ENCODE results near the gene DAP.
"Not testable (repeated sequence)": the region's sequence is repeated elsewhere in the genome, so short reads cannot be mapped to it uniquely, and the experiment has no call there.

Gene DAP

DNA sequence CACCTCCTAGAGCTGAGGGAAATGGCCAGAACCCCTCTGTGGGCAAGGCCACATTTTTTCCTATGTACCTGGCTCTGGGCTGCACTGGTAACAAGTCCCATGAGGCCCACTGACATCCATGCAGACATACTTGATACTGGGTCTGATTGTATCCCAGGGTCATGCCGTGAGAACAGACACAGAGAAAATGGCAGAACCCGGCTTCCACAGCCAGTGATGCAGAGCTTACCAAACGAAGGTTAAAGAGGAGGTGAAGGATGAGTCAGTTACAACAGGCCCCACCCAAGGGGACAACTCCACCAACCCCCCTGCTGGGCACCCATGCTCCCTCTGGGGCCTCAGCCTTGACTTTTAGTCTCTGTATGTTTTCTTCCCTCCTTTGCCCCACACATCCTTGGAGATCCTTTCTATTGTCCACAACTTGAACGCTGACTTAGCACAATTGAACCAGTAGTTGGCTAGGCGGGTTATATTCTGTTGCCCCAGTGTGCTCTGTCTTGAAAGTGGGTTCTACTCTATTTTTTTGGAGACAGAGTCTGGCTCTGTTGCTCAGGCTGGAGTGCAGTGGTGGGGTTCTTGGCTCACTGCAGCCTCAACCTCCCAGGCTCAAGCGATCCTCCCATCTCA is 93.5 kb downstream of the DAP start:
- DNase-seq, result no peak

DNA sequence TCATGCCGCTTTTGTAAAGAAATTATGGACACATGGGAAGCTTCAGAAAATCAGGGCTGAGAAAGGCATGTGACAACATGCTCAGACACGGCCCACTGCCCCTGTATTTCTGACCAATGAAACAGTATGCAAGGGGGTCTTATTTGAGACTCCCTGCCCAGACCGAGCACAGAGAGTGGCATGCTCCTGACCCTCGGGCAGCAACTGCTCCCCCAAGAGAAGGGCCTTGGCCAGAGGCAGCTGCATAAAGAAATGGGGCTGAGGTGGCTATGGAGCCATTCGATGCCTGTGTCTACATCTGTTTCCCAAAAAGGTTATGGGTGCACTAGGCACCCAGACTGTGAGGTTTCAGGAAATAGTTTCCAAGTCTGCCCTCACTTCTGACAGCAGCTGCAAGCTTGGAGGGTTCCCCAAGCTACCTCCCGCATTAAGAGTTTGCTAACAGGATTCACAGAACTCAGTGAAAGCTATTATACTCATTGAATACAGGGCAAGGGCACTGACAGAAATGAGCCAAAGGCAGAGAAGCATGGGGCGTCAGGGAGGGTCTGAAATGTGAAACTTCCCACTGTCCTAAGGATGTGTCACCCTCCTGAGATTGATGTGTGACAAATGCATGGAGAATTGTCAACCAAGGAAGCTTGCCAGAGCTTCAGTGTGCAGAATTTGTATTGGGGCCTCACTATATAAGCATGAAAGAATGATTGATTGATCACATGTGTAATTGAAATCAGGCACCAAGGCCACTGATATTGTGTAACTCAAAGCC is 94.3 kb downstream of the DAP start:
- no peak for DNase-seq

DNA sequence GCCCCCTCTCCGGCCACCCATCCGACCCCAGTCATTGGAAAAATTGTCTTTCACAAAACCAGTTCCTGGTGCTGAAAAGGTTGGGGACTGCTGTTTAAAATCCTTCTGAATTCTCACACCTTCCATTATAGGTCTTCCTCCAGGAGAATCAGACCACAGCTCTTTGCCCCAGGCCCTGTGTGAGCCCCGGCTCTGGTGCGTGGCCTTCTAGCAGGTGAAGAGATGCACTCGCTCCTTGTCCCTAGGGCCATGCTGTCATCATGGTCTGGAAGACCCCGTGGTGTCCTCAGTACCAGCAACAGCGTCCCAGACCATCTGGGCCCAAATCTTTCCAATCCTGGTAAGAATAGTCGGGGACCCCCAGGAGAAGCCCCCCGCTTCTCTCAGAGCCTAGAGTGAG is 95.2 kb downstream of the DAP start:
- no peak for DNase-seq

DNA sequence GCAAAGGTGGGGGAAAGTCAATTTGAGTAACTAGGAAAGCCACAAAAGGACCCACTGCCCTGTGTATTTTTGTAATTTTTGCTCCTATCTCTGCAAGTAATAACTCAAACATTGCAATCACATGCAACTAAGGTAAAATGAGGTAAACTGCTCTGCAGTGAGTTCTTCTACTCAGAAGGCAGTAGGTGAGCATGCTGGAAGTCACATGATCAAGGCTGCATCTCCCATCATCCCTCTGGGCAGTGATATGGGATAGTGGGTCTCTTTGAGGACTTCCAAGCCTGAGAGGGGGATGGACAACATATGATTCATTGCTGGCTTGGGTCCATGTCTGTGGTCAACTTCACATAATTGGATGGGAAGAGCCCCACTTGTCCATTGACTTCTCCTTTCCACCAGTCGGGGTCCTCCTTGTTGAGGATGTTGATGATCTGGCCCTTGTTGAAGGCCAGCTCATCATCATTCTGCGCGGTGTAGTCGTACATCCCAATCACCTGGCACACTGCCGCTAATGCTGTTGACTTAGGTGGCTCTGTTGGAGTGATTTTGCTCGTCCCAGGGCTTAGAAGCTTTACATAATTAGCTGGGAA is 96.8 kb downstream of the DAP start:
- DNase-seq, result not testable (repeated sequence)

DNA sequence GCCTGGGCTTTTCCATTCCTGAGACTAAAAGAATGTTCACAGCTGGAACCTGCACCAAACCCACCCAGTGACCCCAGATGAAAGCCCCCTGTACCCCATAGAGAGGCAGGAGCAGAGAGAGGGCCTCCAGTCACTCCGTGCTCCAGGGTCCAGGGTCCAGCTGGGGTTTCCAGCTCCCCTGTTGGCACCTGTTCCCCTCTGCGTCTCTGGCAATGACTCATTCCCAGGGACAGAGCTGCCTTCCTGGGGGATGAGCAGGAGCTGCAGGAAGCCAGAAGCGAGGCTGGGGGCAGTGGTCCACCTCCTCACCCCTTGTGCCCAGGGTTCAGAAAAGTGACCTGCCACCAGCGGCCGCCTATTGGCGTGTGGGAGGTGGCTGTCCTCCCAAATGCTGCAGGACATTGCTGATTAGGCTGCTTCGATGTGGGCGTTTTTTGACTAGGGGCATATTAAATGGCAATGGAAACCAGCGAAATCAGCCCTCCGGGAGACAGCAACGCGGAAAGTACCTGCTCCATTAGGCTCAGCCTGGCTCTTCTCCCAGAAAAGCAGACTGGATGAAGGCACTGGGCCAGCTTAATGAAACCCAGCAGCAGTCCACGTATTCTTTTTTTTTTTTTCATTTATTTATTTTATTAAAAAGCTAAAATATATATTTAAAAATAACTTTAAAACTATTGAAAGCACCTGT is 97.4 kb downstream of the DAP start:
- DNase-seq, result no peak

DNA sequence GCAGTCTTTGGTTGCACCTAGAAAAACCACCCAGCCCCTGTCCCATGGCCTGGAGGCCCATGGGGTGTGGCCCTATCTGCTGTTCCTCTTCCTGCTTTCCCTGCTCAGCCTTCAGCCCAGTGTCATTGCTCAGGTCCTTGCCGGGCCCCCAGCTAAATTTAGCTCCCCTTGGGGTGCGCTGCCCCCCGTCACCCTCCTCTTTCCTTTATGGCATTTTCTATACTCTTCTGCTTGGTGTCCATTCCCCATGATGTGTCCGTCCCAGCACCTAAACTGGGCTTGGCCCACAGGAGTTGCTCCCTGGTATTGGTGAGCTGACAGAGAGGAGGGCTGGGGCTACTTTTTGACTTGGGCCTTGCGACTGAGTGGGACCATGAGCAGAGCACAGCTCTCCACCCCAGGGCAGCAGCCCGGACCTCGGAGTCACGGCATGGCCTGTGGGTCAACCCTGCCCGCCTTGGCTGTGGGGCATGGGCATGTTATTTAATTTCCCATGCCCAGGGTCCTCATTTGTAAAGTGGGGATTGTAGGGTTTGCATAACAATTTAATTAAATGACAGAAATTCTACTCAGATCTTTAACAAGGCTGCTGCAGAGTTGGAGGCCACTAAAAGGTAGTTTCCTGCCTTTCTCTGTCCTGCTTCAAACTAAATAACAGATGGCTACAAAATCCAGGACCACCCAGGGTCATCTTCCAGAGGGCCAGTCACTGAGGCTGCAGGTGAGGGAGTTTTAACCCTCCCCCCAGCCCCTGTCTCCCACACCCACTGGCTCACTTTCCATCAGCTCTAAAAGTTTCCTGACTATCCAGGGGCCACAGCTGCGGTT is 98.2 kb downstream of the DAP start:
- DNase-seq, result no peak

DNA sequence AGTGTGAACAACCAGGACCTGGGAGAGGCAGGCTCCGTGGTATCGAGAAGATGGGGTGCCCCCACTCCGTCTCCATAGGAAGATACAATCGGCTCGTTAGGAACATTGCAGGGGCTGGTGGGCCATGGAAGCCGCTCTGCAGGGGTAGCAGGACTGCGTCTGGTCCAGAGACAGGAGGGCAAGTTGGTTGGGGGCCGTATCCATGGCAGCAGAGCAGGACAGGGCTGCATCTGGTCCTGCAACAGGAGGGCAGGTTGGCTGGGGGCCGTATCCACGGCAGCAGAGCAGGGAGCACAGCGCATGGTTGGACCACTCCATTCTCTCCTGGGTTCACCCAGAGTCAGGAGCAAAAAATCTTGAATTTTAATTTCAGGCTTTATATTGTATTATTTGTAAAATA is 99.0 kb downstream of the DAP start:
- DNase-seq, result no peak

DNA sequence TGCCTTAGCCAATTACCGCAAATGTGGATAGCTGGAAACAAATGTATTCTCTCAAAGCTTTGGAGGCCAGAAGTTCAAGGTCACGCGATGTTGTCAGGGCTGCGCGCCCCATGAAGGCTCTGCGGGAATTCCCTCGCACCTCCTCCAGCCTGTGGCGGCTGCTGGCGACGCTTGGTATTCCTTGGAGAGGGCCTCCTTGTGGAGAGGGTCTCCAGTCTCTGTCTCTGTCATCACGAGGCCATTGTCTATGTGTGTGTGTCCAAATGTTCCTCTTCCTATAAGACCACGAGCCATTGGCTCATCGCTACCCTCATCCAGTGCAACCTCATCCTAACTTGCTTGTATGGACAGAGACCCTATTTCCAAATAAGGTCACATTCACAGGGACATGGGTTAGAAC is 99.6 kb downstream of the DAP start:
- DNase-seq, result no peak

DNA sequence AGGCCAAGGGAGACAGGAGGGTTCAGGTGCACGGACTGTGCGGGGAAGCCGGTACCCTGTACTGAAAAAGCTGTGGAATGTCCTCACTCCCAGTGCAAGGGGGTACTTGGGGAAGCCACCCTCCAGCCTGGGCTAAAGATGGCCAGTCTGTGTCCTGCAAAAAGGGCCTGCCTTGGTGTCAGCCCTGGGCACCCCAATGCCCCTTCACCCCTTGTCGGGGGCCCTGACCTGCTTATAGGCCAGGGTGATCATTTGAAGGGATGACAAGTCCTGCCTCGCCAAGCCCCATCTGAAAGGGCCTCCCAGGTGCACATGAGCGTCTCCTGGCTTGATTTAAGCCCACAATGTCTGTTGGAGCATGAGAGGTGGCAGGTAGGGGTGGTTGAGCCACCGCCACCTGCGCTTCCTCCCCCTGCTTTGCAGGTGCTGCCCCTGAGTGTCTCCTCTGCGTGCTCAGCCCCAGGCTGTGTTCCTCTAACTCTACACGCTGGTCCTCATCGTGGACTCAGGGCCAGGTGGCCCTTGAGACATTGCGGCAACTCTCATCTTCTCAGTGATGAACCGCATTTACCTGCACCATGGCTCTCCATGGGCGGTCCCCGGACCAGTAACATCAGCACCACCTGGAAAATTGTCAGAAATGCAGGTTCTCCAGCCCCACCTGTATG is 100.2 kb downstream of the DAP start:
- DNase-seq, result no peak

DNA sequence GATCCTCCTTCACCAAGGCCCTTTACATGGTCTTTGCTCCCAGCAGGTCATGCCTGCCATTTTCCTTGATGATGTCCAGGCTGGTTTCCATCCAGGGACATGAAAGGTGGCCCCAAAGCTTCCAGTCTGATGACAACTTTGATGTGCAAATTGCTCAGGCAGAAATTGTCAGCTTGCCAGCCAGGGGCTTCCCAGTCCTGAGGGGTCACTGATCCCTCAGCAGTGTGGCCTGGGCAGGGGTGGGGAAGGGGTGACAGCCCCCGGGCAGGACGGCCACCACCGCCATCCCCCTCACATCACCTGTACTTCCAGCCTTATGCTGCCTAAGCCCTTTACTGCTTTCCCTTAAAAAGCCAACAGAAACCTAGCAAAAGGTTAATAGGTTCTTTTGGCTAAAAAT is 100.9 kb downstream of the DAP start:
- DNase-seq, result no peak

DNA sequence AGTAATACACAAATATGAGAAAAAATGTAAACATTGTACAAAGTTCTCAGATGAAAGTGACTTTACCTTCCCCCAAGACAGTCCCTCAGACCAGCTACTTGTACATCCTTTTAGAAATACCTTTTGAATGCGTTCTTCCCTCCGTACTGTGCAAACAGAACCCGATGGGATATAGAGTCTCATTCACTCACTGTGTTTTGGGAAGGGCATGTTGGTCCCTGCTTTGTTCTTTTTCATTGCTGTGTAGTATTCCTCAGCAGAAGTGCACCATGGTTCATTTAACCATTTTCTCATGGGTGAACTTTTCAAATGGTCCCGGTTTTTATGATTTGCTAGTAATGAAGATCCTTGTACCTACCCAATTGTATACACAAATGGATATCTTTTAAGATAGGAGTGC is 102.8 kb downstream of the DAP start:
- no peak for DNase-seq

DNA sequence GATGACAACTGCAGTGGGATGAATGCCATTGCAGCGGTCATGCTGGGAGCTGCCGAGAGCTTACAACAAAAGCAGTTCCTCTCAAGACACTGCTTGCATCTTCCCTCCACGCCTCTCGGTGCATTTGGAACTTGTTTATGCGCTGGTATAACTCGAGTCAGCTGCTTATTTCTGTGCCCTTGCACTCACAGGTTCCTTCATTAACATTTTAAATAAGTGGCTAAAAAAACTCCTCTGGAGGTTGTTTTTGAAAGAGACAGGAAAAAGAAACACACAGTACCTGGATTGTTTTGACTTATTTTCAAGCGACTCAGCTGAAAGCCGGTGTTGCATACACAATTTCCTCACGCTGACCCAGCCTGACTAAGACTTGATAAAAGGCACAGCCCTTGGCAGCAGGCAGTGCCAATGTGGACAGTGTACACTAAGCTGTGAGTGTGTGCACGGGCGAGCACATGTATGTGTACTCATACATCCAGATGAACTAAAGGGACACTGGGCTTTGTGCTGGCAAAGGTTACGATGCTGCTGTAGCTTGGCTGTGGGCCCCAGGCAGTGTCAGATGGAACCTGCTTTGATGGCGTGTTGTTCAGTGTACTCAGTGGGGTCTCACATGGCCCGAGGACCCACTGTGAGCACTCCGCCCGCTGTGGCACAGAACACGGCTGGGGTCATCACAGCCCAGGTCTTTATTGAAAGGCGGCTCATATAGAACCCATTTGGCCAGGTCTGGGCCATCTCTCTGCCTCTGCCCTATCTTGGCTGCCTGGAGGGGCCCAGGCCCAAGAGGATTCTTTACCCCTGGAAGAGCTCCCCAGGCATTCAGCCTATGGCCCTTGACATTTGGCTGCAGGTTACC is 104.8 kb downstream of the DAP start:
- no peak for DNase-seq

DNA sequence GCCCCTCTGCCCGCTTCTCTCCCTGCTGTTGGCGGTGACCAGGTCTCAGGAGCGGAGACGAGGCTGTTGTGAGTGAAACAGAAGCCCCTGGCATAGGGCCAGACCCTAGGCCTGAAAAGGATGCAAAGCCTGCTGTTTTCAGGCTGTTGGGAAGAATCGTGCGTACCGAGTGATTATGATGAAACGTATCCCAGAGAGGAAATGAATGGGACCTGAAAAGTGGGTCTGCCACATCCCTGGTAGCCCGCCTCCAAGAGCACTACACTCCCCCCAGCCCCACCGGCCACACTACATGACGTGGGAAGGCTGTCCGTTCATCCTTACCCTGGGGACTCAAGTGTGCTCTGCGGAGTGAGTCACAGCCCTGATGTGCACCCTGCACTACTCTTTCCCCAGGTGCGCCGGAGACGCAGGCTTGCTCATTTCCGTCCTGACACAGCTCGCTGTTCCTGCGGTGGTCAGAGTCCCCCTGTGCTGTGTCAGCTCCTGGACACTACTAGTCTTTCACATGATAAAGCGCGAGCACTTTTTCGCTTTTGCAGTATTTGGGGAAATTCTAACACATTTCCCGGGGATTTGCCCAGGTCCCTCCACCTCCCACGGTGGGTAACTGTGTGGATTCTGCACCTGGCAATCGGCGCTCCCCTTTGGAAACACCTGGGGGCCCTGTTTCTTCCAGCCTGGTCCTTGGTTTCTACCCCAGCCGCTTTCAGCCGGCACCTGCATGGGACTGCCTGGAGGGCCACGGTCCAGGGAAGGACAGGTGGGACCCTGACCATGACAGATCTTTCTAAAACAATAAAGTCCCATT is 105.7 kb downstream of the DAP start:
- no peak for DNase-seq

DNA sequence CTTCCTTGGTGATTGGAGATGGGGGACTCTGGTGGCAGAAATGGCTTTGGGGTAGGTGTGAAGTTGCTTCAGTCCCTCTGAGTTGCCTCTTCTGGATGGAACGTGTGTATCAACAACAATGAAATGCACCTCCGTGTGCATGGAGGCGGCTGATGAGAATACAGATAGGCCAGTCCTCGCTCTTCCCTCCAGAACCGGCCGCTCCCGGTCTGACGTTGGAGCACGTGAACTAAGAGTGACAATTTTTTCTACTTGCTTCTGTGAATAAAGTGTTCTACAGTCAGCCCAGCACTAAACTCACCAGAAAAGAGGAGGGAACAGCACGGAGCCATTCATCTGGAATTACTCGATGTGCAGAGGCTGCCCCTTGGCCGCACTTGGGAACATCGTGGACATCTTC is 106.5 kb downstream of the DAP start:
- DNase-seq, result no peak

DNA sequence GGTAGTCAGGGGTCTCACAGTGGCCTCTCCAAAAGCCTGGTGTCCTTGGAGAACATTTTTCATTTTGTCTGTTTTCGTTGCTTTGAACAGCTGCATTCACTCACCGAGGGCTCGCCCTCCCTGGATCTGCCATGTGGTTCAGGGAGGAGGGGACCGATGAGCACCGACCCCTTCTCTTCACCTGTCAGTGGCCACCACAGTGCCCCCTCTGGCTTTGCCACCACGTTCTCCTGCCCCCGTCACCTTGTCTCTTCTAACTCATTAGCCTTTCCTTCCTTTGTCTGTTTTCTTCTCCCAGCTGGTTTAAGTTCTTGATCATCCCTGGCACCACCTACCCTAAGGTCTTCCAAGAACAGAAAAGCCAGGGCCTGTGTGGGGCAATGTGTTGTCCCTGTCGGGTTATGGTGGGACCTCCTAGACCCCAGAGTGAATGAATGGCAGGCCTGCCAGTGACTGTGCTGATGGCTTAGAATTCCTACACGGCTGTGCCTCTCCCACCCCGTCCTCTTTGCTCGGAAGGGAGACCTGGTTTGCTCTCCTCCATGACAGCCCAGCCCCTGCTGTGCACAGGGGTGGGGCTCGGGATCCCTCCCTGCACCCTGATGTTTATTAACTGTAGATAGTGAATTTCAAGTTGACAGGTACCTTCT is 107.2 kb downstream of the DAP start:
- no peak for DNase-seq

DNA sequence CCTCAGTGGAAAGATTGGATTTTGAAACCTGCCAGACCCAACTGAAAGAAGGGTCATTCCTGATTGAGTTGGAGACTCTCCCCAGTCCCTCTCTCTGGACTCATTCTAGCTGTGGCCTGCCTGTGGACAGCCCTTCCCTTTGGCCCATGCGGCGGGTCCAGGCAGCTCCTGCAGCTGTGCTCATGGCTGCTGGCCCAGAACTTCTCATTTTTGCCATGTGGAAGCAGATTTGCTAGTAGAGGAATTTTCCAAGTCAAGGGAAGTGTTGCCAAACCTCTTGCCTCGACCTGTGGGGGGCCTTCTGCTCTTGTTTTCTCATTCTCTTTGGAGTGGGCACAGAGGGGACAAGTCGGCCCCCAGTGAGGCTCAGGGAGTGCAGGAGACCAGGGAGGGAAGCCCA is 108.0 kb downstream of the DAP start:
- no peak for DNase-seq

DNA sequence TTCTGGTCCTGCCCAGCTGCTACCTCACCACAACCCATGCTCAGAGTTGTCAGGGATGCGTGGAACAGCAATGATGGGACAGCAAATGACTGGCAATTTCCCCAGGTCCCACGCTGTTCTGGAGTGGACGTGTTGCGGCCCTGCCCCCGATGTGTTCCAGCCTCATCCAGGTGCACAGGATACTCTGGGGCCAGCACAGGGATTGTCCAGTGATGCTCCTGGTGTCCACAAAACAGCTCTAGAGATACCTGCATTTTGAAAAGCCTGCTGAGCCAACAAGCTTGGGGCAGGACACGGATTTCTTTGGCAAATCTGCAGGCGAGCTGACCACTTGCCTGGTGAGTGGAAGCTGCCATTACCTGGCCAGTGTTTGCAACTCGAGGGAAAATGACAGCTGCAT is 108.4 kb downstream of the DAP start:
- DNase-seq, result no peak

DNA sequence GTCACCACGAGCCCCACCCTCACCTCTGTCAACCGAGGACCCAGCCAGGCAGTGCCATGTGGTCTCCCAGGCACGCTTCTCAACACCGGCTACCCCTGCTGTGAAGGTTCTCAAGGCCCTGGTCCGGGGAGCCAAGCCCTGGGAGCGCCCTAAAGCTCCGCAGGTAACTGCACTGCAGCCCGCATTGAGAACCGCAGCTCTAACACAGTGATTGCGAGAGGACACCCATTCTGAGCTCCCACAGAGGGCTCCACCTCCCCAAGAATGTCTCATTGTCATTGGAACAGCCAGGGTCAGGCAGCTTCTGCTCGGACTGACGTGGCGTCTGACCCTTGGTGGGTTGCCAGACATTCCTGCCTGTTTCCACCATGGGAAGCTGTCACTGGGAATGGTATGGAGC is 108.9 kb downstream of the DAP start:
- DNase-seq, result no peak

DNA sequence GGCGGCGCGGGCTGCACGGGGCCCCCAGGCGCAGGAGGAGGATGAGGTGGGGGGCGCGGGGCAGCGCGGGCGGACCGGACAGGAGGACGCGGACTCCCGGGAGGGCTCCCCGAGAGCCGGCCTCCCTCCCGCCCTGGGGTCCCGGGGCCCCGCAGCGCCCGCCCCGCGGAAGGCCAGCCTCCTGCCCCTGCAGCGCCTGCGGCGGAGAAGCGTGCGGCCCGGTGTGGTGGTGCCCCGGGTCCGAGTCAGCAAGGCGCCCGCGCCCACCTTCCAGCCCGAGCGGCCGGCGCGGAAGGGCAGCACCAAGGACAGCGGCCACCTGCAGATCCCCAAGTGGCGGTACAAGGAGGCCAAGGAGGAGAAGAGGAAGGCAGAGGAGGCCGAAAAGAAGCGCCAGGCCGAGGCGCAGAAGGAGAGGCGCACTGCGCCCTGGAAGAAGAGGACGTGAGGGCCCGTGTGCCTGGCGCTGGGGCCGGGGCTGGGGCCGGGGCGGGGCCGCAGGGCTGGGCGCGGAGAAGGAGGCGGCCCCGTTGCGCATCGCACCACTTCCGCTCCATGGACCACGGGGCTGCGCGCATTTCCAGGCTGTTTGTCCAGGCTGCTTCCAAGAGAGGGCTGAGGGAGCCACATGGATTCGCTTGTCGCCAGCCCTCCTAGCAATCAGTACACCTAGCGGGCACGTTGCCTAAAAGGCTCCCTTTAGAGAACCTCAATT is 111.2 kb downstream of the DAP start:
- no peak for DNase-seq

All from NCI-H524 treated with DMSO at 0.1 percent for 48 hours (cell line).